ENCODE measurements around the gene VTN.

VTN gene

GRCh38 chr17:28368915-28369683 is 1.0 kb downstream of the VTN start:
- no peak for DNase-seq

- DNase-seq, result no peak
Observed at GRCh38 chr17:28368306-28368831, 1.7 kb downstream of the VTN start.

GRCh38 chr17:28367641-28368305 is 2.3 kb downstream of the VTN start:
- no peak for DNase-seq

- DNase-seq, result no peak
Observed at GRCh38 chr17:28366605-28367004, 3.5 kb downstream of the VTN start.

- no peak for DNase-seq
Observed at GRCh38 chr17:28365487-28365886, 4.6 kb downstream of the VTN start.

- DNase-seq, result no peak
Observed at GRCh38 chr17:28364665-28365363, 5.3 kb downstream of the VTN start, which contains the start of gene SEBOX. SEBOX (minus strand) TSS chr17:28365199; CDS start chr17:28365151, 48 bp downstream.

- no peak for DNase-seq
Observed at GRCh38 chr17:28363776-28364650, 6.1 kb downstream of the VTN start.

- no peak for DNase-seq
Observed at GRCh38 chr17:28363186-28363585, 6.9 kb downstream of the VTN start.

GRCh38 chr17:28357901-28358197 is 12.3 kb downstream of the VTN start:
- DNase-seq, result no peak

GRCh38 chr17:28357061-28357900 is 12.8 kb downstream of the VTN start, which contains the start of gene POLDIP2:
POLDIP2 (minus strand) TSS chr17:28357527; CDS start chr17:28357448, 79 bp downstream.
- DNase-seq, result peak; percentile 95

- DNase-seq, result no peak
Observed at GRCh38 chr17:28350271-28350670, 19.8 kb downstream of the VTN start.

- no peak for DNase-seq
Observed at GRCh38 chr17:28348979-28349378, 21.1 kb downstream of the VTN start.

- DNase-seq, result peak; percentile 87
Observed at GRCh38 chr17:28347261-28347891, 22.7 kb downstream of the VTN start.

- DNase-seq, result no peak
Observed at GRCh38 chr17:28346746-28347246, 23.3 kb downstream of the VTN start.

- DNase-seq, result no peak
Observed at GRCh38 chr17:28346199-28346580, 23.9 kb downstream of the VTN start.

- DNase-seq, result no peak
Observed at GRCh38 chr17:28345419-28346198, 24.5 kb downstream of the VTN start.

GRCh38 chr17:28344435-28344901 is 25.6 kb downstream of the VTN start:
- DNase-seq, result no peak

- DNase-seq, result no peak
Observed at GRCh38 chr17:28344011-28344410, 26.1 kb downstream of the VTN start.

- no peak for DNase-seq
Observed at GRCh38 chr17:28343491-28343932, 26.6 kb downstream of the VTN start.

- no peak for DNase-seq
Observed at GRCh38 chr17:28342313-28342712, 27.8 kb downstream of the VTN start.
